CD4-positive, alpha-beta memory T cell (primary cell): ENCODE results near the gene FNDC3B. TPM values are rescaled to one million over a fixed set of nuclear protein-coding genes. Genes with fewer than 3 reads are reported as not detected.
A peak's percentile ranks its signal among the peaks of the same experiment; 100 is the strongest.

Experiments
- CTCF ChIA-PET: fragments of 350-600 bp; sonication (Branson Sonifier 250); formaldehyde crosslinking; loops from one replicate; lab custom pipeline; 2021; ENCODE audit warnings: inconsistent platforms; ENCODE audit not compliant: partially characterized antibody; lab: Charles Lee
- POLR2A ChIA-PET: fragments of 350-600 bp; sonication (Branson Sonifier 250); formaldehyde crosslinking; loops from one replicate; lab custom pipeline; 2021; ENCODE audit not compliant: partially characterized antibody; lab: Charles Lee
- DNase-seq, 5 donors: peaks; one replicate each; pipeline versions ENCODE4 v3.0.0 to v3.0.0-alpha.2; 2020 to 2022; ENCODE audit warnings: mixed read lengths in 1 of 5
- H3K27ac ChIP-seq: one replicate; pipeline ENCODE4 v1.7.0; 2013; ENCODE audit warnings: low read depth, low read length
- H3K27me3 ChIP-seq: 2 replicates; pipeline ENCODE4 v1.7.0; 2013; ENCODE audit warnings: mild to moderate bottlenecking, low read length, moderate library complexity; ENCODE audit not compliant: insufficient read depth
- H3K36me3 ChIP-seq: 2 replicates; pipeline ENCODE4 v1.7.0; 2013; ENCODE audit warnings: mild to moderate bottlenecking, low read length, moderate library complexity; ENCODE audit not compliant: insufficient read depth
- H3K4me1 ChIP-seq: 2 replicates; pipeline ENCODE4 v1.7.0; 2013; ENCODE audit warnings: mild to moderate bottlenecking, low read length, moderate library complexity; ENCODE audit not compliant: insufficient read depth
- H3K4me3 ChIP-seq, 2 donors: one replicate each; pipeline ENCODE4 v1.7.0; 2013; ENCODE audit warnings: low read length in 2 of 2, mild to moderate bottlenecking in 1 of 2
- H3K9me3 ChIP-seq, 2 donors: one replicate each; pipeline ENCODE4 v1.7.0; 2013; ENCODE audit warnings: low read length in 2 of 2, control low read depth in 1 of 2; ENCODE audit not compliant: control insufficient read depth in 1 of 2
- H3K27ac Mint-ChIP-seq, 7 donors: one replicate each; pipeline ENCODE4 v1.8.0; 2020 to 2021; ENCODE audit warnings: mixed read lengths in 7 of 7, mild to moderate bottlenecking in 6 of 7, inconsistent platforms in 3 of 7, moderate library complexity in 3 of 7
- H3K27me3 Mint-ChIP-seq, 2 donors: one replicate each; pipeline ENCODE4 v1.8.0; 2020 to 2021; ENCODE audit warnings: mixed read lengths in 2 of 2
- H3K36me3 Mint-ChIP-seq, 2 donors: one replicate each; pipeline ENCODE4 v1.8.0; 2020 to 2021; ENCODE audit warnings: mixed read lengths in 2 of 2, inconsistent platforms in 1 of 2, mild to moderate bottlenecking in 1 of 2
- H3K4me1 Mint-ChIP-seq, 4 donors: one replicate each; pipeline ENCODE4 v1.8.0; 2020 to 2021; ENCODE audit warnings: mixed read lengths in 4 of 4, mild to moderate bottlenecking in 1 of 4
- H3K4me3 Mint-ChIP-seq, 8 donors: one replicate each; pipeline ENCODE4 v1.8.0; 2020 to 2021; ENCODE audit warnings: mixed read lengths in 8 of 8, mild to moderate bottlenecking in 7 of 8, moderate library complexity in 6 of 8, inconsistent platforms in 3 of 8
- H3K9me3 Mint-ChIP-seq, 8 donors: one replicate each; pipeline ENCODE4 v1.8.0; 2020 to 2021; ENCODE audit warnings: mixed read lengths in 8 of 8, mild to moderate bottlenecking in 5 of 8, inconsistent platforms in 3 of 8, moderate library complexity in 1 of 8
- intact Hi-C: fragments of 100-400 bp; cut with micrococcal nuclease; formaldehyde crosslinking; loops from one replicate; pipeline ENCODE4 v1.15.1; 2023
- polyA plus RNA-seq, 2 donors: library from polyadenylated mRNA; unstranded; fragments of 300-500 nt; fragmentation: Illumina TruSeq; gene quantifications; one replicate each; pipeline ENCODE4 v1.2.3, GENCODE V29; 2021
- total RNA-seq, 2 experiments: library from RNA; stranded (reverse); gene quantifications; one replicate each; pipeline ENCODE4 v1.2.3, GENCODE V29; 2021

The FNDC3B gene
- total and polyA plus RNA-seq, 4 experiments from 2014 or later: 10.9 to 18.2 (median 14.8) TPM

DNA sequence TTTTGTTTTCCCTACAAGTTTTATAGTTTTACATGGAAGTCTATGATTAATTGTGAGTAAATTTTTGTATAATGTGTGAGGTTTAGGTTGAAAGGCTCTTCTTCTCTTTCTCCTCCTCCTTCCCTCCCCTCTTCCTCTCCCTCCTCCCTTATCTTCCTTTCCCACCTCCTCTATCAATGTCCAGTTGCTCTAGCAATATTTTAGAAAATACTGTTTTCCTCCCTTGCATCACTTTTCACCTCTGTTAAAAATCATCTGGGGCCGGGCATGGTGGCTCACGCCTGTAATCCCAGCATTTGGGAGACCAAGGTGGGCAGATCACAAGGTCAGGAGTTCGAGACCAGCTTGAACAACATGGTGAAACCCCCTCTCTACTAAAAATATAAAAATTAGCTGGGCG, 119.4 kb downstream of the FNDC3B start:
- POLR2A ChIA-PET: no interaction called here
- Histone ChIP-seq H3K27me3 (no peaks in the 10 kb centered on the region), H3K36me3 (no peaks in the 10 kb centered on the region), H3K27ac (no peak overlapping the region), H3K9me3 (no peaks in the 10 kb centered on the region), H3K4me3 (no peak overlapping the region), H3K4me1 (no peaks in the 10 kb centered on the region)
- CTCF ChIA-PET: no interaction called here
- Mint-ChIP-seq H3K27me3 (no peaks in the 10 kb centered on the region), H3K4me3 (no peak overlapping the region), H3K27ac (no peak overlapping the region), H3K36me3 (peaks cover 2 to 4% of the 10 kb centered on the region in 2 donors), H3K9me3 (no peaks in the 10 kb centered on the region), H3K4me1 (peaks cover 5 to 31% (median 14%) of the 10 kb centered on the region in 4 donors)
- intact Hi-C loops: no loop called here
- DNase-seq: no peak

DNA sequence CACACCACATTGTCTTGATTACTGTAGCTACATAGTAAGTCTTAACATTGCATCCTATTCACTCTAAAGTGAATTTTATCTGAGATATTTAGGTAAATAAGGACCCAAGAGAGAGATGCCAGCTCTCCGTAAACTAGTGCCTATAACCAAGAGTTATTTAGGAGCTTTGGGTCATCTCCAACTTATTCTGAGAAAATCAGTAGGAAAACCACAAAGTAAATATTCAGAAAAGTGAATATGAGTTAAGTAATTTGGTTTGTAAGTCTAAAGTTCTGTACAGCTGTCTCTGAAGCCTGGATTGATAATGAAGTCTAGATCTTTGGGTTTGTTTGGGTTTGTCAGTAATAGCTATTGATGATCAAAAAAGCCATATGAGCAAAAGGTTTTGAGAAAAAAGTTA, 120.0 kb downstream of the FNDC3B start:
- no peaks in the 10 kb centered on the region for H3K9me3 ChIP-seq
- intact Hi-C loops: no loop called here
- POLR2A ChIA-PET: no interaction called here
- Mint-ChIP-seq H3K27me3 (no peaks in the 10 kb centered on the region), H3K27ac (peak overlapping the region in 1 of 7 donors; percentile 0), H3K9me3 (no peaks in the 10 kb centered on the region), H3K4me3 (no peak overlapping the region), H3K4me1 (peaks cover 5 to 25% (median 13%) of the 10 kb centered on the region in 4 donors), H3K36me3 (peaks cover 2 to 4% of the 10 kb centered on the region in 2 donors)
- no peaks in the 10 kb centered on the region for H3K27me3 ChIP-seq
- H3K36me3 ChIP-seq: no peaks in the 10 kb centered on the region
- no peaks in the 10 kb centered on the region for H3K4me1 ChIP-seq
- no peak overlapping the region for H3K4me3 ChIP-seq
- no peak overlapping the region for H3K27ac ChIP-seq
- DNase-seq: no peak
- CTCF ChIA-PET: no interaction called here

DNA sequence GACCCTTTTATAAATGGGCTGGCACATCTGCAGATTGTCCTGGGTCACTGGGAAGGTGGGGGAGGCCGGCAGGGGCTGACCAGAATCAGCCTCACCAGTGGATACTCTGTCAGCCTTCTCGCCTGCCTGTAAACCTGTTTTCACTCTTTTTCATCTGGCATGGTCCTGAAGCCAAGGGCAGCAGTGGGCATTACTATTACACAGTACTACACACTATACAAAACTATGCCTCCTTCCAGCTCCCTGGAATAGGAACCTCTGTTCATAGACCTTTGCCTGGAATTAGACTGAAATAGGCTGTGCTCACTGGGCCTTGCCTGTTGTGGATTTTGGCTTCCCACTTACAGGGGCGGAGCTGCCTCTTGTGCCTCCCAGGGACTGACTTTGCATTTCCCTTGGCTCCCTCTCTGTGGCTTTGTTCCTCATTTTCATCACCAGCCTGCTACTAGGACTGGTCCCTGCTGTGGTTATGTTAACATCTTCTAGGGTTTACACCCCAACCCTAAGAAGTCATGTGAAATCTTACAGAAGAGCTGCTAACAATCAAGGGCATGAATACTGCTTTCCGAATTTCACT, 120.7 kb downstream of the FNDC3B start:
- Mint-ChIP-seq H3K9me3 (no peaks in the 10 kb centered on the region), H3K36me3 (peaks cover 2 to 4% of the 10 kb centered on the region in 2 donors), H3K27ac (peak overlapping the region in 1 of 7 donors; percentile 0), H3K4me3 (no peak overlapping the region), H3K4me1 (peaks cover 2 to 18% (median 7%) of the 10 kb centered on the region in 4 donors), H3K27me3 (no peaks in the 10 kb centered on the region)
- Histone ChIP-seq H3K27ac (no peak overlapping the region), H3K4me3 (no peak overlapping the region), H3K9me3 (no peaks in the 10 kb centered on the region), H3K36me3 (no peaks in the 10 kb centered on the region), H3K27me3 (no peaks in the 10 kb centered on the region), H3K4me1 (no peaks in the 10 kb centered on the region)
- DNase-seq: no peak
- ChIA-PET CTCF (no interaction called here), POLR2A (no interaction called here)
- intact Hi-C loops: no loop called here

DNA sequence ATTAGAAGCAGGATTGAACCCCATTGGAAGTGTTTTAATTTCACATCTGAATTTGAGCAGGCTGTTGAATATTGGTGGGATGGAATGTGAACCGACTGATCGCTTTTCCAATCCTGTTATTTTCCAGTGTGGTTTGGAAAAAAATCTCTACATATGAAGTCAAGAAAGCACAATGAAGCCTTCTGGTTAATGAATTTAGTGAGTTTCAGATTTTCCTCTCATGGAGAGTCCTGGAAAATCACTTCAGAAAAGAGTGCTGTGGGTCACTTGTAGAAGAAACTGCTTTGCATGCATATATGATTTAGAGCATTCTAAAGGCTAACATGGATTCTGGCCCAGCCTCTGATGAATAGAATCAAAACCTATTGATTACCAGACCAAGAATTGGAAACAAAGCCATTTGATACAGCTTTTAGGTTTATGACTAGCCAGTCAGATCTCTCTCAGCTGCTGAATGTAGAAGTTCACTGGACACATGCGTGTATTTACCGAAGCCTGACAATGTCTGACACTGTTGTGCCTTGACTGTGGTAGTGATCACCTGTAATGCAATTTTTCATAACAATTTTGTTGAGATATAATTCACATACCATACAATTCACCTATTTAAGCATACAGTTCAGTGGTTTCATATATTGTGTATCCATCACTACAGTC, 121.9 kb downstream of the FNDC3B start:
- ChIA-PET POLR2A (no interaction called here), CTCF (no interaction called here)
- Histone ChIP-seq H3K27me3 (no peaks in the 10 kb centered on the region), H3K9me3 (no peaks in the 10 kb centered on the region), H3K4me3 (no peak overlapping the region), H3K4me1 (no peaks in the 10 kb centered on the region), H3K27ac (no peak overlapping the region), H3K36me3 (no peaks in the 10 kb centered on the region)
- no peaks in the 10 kb centered on the region for H3K27me3 Mint-ChIP-seq
- intact Hi-C loops: no loop called here
- no peak for DNase-seq
- no peak overlapping the region for H3K4me3 Mint-ChIP-seq
- peaks cover 0 to 2% of the 10 kb centered on the region in 2 donors for H3K36me3 Mint-ChIP-seq
- H3K27ac Mint-ChIP-seq: no peak overlapping the region
- no peaks in the 10 kb centered on the region for H3K9me3 Mint-ChIP-seq
- H3K4me1 Mint-ChIP-seq: peaks cover 0 to 10% (median 3%) of the 10 kb centered on the region in 4 donors

DNA sequence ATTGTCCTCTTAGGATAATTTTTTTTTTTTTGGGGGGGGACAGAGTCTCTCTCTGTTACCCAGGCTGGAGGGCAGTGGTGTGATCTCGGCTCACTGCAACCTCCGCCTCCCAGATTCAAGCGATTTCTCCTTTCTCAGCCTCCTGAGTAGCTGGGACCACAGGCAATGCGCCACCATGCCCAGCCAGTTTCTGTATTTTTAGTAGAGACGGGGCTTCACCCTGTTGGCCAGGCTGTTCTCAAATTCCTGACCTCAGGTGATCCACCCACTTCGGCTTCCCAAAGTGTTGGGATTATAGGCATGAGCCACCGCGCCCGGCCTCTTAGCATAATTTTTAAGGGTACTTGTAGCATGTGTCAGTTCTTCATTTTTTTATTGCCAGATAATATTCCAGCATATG, 122.6 kb downstream of the FNDC3B start:
- H3K9me3 Mint-ChIP-seq: no peaks in the 10 kb centered on the region
- DNase-seq: no peak
- peaks cover 0 to 2% of the 10 kb centered on the region in 2 donors for H3K36me3 Mint-ChIP-seq
- ChIA-PET CTCF (no interaction called here), POLR2A (no interaction called here)
- no peaks in the 10 kb centered on the region for H3K9me3 ChIP-seq
- H3K4me3 ChIP-seq: no peak overlapping the region
- intact Hi-C loops: no loop called here
- no peaks in the 10 kb centered on the region for H3K36me3 ChIP-seq
- H3K4me3 Mint-ChIP-seq: no peak overlapping the region
- H3K27ac Mint-ChIP-seq: no peak overlapping the region
- peaks cover 0 to 10% (median 2%) of the 10 kb centered on the region in 4 donors for H3K4me1 Mint-ChIP-seq
- H3K27me3 ChIP-seq: no peaks in the 10 kb centered on the region
- no peak overlapping the region for H3K27ac ChIP-seq
- no peaks in the 10 kb centered on the region for H3K4me1 ChIP-seq
- H3K27me3 Mint-ChIP-seq: no peaks in the 10 kb centered on the region

DNA sequence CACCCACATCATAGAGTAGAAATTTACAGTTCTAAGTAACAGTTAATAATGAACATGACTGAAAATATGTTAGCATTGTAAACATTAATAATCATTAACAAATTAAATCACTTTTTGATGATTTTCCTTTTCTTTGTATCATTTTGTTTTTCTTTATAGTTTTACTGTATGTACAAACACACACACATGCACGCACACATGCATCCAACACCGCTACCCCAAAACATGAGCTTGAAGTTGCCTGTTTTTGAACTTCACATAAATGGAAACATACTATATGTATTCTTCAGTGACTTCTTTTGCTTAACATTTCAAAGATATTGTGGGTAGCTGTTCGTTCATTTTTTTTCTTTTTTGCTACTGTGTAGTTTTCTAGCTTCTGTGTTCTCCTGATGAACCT, 123.9 kb downstream of the FNDC3B start:
- intact Hi-C loops: no loop called here
- ChIA-PET CTCF (interaction anchor here (0.8 kb wide), 1 partner anchor 298 kb away, joined by 3 read pairs; no protein-coding TSS in a partner anchor), POLR2A (no interaction called here)
- Histone ChIP-seq H3K27ac (no peak overlapping the region), H3K36me3 (no peaks in the 10 kb centered on the region), H3K27me3 (no peaks in the 10 kb centered on the region), H3K4me3 (no peak overlapping the region), H3K9me3 (no peaks in the 10 kb centered on the region), H3K4me1 (no peaks in the 10 kb centered on the region)
- Mint-ChIP-seq H3K4me1 (peaks cover 0 to 17% (median 6%) of the 10 kb centered on the region in 4 donors), H3K4me3 (no peak overlapping the region), H3K27me3 (no peaks in the 10 kb centered on the region), H3K9me3 (no peaks in the 10 kb centered on the region), H3K27ac (no peak overlapping the region), H3K36me3 (peaks cover 0 to 2% of the 10 kb centered on the region in 2 donors)
- no peak for DNase-seq

DNA sequence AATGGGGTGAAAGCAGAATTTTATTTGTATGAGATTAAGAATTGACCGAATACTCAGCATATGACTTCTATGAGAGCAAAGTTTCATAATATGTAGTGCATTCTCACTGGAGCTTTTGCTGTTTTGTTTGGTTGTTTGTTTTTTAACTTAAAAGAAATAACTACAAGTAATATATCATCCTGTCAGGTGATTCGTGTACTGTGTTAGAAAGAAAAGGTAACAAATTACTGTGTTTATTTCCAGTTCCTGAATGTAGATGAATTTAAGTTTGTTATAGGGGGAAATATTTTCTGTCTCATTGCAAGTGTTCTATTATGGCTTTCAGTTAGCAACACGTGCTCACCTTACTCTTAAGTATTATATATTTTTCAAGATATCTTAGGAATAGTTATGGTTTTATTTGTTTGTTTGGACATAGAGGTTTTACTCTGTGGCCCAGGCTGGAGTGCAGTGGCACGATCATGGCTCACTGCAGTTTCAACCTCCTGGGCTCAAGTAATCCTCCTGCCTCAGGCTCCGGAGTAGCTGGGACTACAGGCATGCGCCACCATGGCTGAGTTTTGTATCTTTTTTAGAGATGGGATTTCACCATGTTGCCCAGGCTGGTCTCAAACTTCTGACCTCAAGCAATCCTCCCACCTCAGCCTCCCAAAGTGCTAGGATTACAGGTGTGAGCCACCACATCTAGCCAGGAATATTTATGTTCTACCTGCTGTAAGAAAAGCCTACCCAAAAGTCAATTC, 125.4 kb downstream of the FNDC3B start:
- Histone ChIP-seq H3K36me3 (no peaks in the 10 kb centered on the region), H3K4me3 (no peak overlapping the region), H3K27me3 (no peaks in the 10 kb centered on the region), H3K27ac (no peak overlapping the region), H3K9me3 (no peaks in the 10 kb centered on the region), H3K4me1 (no peaks in the 10 kb centered on the region)
- Mint-ChIP-seq H3K4me3 (no peak overlapping the region), H3K4me1 (peaks cover 0 to 13% (median 8%) of the 10 kb centered on the region in 4 donors), H3K27me3 (no peaks in the 10 kb centered on the region), H3K9me3 (no peaks in the 10 kb centered on the region), H3K36me3 (peaks cover 5 to 6% of the 10 kb centered on the region in 2 donors), H3K27ac (no peak overlapping the region)
- intact Hi-C loops: no loop called here
- no peak for DNase-seq
- ChIA-PET POLR2A (no interaction called here), CTCF (no interaction called here)
